Tongue (tissue), 2 donors: Measurements from ENCODE around the gene SNX8. TPM values are rescaled to one million over a fixed set of nuclear protein-coding genes. Genes with fewer than 3 reads are reported as not detected.
"Not testable (repeated sequence)": the region's sequence is repeated elsewhere in the genome, so short reads cannot be mapped to it uniquely, and the experiment has no call there.

ENCODE experiments used
- DNase-seq: peaks from one replicate; pipeline ENCODE4 v3.0.0-alpha.2; 2015
- total RNA-seq: library from RNA; depleted of rRNA; stranded (reverse); fragments of >200 nt; gene quantifications from one replicate; pipeline ENCODE4 v1.2.3, GENCODE V29; 2014

SNX8 gene
- total RNA-seq, 1 donor from 2014 or later = 22.4 TPM

DNA sequence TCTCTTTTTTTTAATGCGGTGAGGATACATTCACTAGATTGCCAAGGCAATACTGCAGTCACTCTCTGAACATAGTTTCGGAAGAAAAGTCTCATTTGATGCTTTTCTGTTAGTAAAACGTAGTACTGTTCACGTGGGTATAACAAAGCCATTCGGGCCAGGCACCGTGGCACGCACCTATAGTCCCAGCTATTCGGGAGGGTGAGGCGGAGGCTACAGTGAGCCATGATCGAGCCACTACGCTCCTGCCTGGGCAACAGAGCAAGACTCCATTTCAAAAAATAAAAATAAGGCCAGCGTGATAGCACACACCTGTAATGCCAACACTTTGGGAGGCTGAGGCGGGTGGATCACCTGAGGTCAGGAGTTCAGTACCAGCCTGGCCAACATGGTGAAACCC lies 24.6 kb downstream of the SNX8 start:
- DNase-seq = no peak

DNA sequence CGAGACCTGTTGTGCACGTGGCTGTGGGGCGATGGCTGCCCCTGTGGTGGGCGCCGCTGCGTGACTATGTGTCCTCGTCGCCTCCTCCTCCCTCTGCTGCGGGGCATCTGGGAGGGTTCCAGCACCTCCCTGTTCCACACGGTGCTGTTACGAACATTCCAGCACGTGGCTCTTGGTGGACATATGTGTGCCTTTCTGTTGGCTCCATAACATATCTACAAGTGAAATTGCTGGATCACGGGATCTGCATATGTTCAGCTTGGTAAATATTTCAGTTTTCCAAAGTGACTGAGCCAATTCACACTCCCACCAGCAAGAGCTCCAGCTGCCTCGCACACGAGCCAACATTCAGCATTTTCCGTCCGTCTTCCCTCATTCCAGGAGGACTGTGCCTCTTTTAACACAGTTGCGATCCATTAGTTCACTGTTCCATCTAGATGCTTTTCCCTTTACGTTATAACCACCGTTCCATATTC lies 25.1 kb downstream of the SNX8 start:
- peak; percentile 91 for DNase-seq

GRCh38 chr7:2288503-2288902 lies 25.7 kb downstream of the SNX8 start:
- no peak for DNase-seq

GRCh38 chr7:2287745-2288144 lies 26.5 kb downstream of the SNX8 start:
- DNase-seq = no peak

- no peak for DNase-seq
Observed at GRCh38 chr7:2283074-2283473, 31.2 kb downstream of the SNX8 start.

DNA sequence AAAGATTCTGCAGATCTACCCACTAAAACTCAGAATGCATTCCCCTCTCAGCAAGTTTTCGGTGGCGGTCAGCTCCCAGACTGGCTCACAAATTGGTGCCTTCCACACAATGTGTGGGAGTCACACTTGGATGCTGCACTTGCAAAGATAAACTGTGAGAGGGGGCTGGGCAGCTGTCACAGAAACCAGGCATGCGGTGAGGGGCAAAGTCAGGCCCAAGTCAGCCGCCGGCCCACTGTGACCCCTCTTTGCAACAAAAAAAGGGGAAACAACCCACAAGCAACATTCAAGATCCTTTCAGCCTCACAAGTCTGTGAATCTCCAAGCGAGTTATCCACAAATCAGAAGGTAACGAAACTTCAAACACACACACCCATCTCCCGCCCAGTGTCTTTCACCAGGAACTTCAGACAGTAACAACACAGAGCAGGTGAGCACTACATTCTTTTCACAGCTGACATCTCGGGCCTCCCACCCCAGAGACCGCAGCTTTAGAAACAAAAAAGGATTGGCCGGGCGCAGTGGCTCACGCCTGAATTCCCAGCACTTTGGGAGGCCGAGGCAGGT lies 32.0 kb downstream of the SNX8 start:
- no peak for DNase-seq

- peak; percentile 87 for DNase-seq
Observed at GRCh38 chr7:2281541-2281940, 32.7 kb downstream of the SNX8 start.

DNA sequence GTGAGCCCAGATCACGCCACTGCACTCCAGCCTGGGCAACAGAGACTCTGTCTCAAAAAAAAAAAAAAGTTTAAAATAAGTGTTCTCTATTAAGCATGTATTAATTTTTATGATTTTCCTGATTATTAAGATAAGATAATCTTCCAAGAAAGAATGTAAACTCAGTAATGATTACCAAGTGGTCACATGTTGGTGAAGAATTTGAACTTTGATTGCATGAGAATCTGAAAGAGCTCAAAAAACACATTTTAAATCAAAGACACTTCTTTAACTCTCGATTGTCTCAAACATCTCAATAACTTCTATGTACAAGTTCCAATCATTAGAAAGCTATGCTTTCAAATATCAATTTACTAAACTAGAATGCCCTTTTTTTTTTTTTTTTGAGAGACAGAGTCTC lies 33.8 kb downstream of the SNX8 start:
- DNase-seq = no peak

GRCh38 chr7:2279896-2280295 lies 34.3 kb downstream of the SNX8 start:
- DNase-seq = peak; percentile 89

GRCh38 chr7:2278026-2278425 lies 36.2 kb downstream of the SNX8 start:
- DNase-seq = no peak

GRCh38 chr7:2276107-2276506 lies 38.1 kb downstream of the SNX8 start:
- DNase-seq = no peak

DNA sequence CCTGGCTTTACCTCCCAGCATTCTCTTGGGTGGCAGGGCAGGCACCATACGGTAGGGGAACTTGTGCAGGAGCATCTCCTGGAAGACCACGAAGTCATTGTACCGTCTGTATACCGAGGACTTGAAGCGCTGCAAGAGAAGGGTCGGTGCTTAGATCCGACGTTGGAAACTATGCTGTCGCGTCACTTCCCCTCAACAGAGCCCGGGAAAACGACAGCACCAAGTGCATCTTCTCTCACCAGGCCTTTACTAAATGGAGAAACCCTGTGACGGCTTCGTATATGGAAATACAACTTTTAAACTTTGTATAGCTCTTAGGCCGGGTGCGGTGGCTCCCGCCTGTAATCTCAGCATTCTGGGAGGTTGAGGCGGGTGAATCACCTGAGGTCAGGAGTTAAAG lies 39.1 kb downstream of the SNX8 start:
- no peak for DNase-seq

GRCh38 chr7:2274666-2275065 lies 39.6 kb downstream of the SNX8 start:
- DNase-seq = no peak

- no peak for DNase-seq
Observed at GRCh38 chr7:2273866-2274265, 40.4 kb downstream of the SNX8 start.

GRCh38 chr7:2272031-2272430 lies 42.2 kb downstream of the SNX8 start:
- DNase-seq = no peak

GRCh38 chr7:2271273-2272026 lies 42.8 kb downstream of the SNX8 start:
- DNase-seq = no peak

GRCh38 chr7:2270495-2270894 lies 43.7 kb downstream of the SNX8 start:
- no peak for DNase-seq

GRCh38 chr7:2269991-2270460 lies 44.2 kb downstream of the SNX8 start:
- no peak for DNase-seq

DNA sequence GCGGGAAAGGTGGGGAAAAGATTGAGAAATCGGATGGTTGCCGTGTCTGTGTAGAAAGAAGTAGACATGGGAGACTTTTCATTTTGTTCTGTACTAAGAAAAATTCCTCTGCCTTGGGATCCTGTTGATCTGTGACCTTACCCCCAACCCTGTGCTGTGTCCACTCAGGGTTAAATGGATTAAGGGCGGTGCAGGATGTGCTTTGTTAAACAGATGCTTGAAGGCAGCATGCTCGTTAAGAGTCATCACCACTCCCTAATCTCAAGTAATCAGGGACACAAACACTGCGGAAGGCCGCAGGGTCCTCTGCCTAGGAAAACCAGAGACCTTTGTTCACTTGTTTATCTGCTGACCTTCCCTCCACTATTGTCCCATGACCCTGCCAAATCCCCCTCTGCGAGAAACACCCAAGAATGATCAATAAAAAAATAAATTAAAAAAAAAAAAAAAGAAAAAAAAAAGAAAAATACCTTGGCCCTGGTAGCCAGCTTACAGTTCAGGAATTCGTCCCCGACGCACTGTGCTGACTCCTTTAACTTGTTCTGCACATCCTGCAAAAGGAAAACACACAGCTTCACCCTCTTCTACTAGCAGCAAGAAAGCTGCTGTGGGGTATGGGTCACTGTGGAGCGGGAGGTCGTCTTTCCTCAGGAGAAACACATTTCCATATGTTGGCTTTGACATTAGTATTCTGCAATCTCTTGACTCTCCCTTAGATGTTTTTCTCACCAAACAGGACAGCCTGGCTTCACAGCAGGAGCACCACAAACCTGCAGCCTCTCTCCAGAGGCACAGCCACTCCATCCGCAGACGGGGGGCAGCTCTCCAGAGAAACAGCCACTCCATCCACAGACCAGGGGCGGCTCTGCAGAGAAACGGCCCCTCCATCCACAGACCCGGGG lies 44.9 kb downstream of the SNX8 start:
- not testable (repeated sequence) for DNase-seq

DNA sequence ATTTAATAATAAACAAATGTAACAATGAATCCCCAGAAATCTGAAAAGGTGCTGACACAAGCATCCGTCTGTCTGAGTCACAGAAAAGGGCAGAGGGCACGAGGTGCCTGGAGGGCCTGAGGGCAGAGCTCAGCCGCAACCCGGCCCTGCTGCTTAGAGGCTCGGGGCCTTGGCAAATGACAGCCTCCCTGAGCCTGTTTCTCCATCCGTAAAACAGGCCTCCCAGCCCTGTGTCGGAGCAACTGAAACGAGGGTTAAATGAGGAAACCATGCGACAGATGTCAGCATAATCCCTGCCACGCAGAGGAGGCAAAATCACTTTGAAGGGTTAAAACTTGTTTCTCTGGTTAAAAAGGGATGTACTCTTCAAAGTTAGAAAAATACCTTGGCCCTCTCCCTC lies 47.3 kb downstream of the SNX8 start:
- no peak for DNase-seq

- no peak for DNase-seq
Observed at GRCh38 chr7:2264158-2264557, 50.1 kb downstream of the SNX8 start.

- DNase-seq = no peak
Observed at GRCh38 chr7:2263176-2263575, 51.1 kb downstream of the SNX8 start.

GRCh38 chr7:2261611-2262010 lies 52.6 kb downstream of the SNX8 start:
- no peak for DNase-seq
